ENCODE data around the gene PSRC1. TPM values are rescaled to one million over a fixed set of nuclear protein-coding genes. Genes with fewer than 3 reads are reported as not detected.

PSRC1 gene
- total RNA-seq, 1 donor from 2014 or later = 8.2 TPM

DNA sequence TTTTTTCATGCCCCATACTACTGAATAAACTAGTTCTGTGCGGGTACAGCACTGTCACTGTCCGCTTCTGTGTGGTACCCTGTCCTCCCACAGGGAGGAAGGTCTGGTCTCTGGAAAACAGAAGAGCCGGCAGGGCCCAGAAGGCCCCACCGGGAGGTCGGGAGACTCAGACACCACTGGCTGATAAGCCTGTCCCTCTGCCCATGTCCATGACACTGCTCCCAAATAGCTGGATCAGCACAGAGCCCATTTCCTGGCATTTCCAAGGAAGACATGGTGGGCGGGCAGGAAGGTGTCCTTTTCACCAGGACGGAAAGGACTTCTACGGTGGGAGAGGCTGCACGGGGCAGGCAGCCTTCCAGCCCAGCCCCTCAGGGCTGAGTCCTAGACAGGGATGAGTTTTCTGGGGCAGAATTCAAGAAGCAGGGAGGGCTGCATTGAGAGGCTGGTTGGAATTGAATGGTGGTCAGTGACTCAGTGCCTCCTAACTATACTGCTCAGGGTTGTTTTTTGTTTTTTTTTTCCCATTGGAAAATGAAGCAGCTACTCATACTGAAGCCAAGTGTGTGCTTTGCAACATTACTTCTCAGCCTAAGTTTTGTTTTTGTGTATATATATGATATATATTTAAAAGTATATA lies 7.1 kb downstream of the PSRC1 start:
- TF ChIP-seq, protein P1, sequence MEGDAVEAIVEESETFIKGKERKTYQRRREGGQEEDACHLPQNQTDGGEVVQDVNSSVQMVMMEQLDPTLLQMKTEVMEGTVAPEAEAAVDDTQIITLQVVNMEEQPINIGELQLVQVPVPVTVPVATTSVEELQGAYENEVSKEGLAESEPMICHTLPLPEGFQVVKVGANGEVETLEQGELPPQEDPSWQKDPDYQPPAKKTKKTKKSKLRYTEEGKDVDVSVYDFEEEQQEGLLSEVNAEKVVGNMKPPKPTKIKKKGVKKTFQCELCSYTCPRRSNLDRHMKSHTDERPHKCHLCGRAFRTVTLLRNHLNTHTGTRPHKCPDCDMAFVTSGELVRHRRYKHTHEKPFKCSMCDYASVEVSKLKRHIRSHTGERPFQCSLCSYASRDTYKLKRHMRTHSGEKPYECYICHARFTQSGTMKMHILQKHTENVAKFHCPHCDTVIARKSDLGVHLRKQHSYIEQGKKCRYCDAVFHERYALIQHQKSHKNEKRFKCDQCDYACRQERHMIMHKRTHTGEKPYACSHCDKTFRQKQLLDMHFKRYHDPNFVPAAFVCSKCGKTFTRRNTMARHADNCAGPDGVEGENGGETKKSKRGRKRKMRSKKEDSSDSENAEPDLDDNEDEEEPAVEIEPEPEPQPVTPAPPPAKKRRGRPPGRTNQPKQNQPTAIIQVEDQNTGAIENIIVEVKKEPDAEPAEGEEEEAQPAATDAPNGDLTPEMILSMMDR (IDR thresholded peaks at IDR 0.05; ENCODE audit: insufficient read depth, low read length, poor library complexity, severe bottlenecking) = no peak
- Histone ChIP-seq H3K4me3 (ENCODE audit: low read depth, low read length) (no peak overlapping the region), H3K27me3 (ENCODE audit: control insufficient read depth, insufficient read depth, low read length) (no peaks in the 10 kb centered on the region), H3K36me3 (ENCODE audit: control insufficient read depth, insufficient read depth, low read length) (peaks cover 4% of the 10 kb centered on the region)
- peak; percentile 60 for DNase-seq (ENCODE audit: low read depth)

GRCh38 chr1:109274533-109275476 lies 8.1 kb downstream of the PSRC1 start:
- DNase-seq (ENCODE audit: low read depth) = peak; percentile 79
- no peaks in the 10 kb centered on the region for H3K27me3 ChIP-seq (ENCODE audit: control insufficient read depth, insufficient read depth, low read length)
- peak overlapping the region; percentile 3 for H3K4me3 ChIP-seq (ENCODE audit: low read depth, low read length)
- peaks cover 4% of the 10 kb centered on the region for H3K36me3 ChIP-seq (ENCODE audit: control insufficient read depth, insufficient read depth, low read length)
- TF ChIP-seq, protein P1 (IDR thresholded peaks at IDR 0.05; ENCODE audit: insufficient read depth, low read length, poor library complexity, severe bottlenecking) = no peak

DNA sequence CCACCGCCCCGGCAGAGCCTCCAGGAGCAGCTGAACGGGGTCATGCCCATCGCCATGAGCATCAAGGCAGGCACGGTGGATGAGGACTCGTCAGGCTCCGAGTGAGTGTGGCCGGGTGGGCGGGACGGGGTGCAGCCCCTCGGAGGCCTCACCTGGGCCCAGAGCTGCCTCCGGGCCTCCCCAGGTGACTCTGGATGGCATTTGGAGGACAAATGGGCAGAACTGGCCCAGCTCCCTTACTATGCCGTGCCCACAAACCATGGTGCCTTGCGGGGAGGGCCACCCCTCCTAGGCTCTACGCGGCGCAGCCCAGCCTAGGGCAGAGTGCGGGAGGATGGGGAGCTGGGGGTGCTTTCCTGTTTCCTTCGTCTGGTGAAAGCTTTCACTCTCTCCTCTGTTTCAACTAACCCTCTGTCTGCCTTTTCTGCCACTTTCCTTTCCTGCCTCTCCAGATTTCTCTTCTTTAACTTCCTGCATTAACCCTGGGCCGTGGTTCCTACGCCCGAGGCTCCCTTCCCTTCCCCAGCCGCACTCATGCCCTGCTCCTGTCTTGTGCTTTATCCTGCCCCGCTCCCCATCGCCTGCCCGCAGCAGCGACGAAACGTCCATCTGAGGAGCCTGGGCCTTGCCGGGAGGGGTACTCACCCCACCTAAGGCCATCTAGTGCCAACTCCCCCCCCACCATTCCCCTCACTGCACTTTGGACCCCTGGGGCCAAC lies 9.2 kb downstream of the PSRC1 start:
- Histone ChIP-seq H3K4me3 (ENCODE audit: low read depth, low read length) (peak overlapping the region; percentile 4), H3K27me3 (ENCODE audit: control insufficient read depth, insufficient read depth, low read length) (no peaks in the 10 kb centered on the region), H3K36me3 (ENCODE audit: control insufficient read depth, insufficient read depth, low read length) (peaks cover 5% of the 10 kb centered on the region)
- TF ChIP-seq, protein P1 (IDR thresholded peaks at IDR 0.05; ENCODE audit: insufficient read depth, low read length, poor library complexity, severe bottlenecking) = no peak
- DNase-seq (ENCODE audit: low read depth) = no peak

DNA sequence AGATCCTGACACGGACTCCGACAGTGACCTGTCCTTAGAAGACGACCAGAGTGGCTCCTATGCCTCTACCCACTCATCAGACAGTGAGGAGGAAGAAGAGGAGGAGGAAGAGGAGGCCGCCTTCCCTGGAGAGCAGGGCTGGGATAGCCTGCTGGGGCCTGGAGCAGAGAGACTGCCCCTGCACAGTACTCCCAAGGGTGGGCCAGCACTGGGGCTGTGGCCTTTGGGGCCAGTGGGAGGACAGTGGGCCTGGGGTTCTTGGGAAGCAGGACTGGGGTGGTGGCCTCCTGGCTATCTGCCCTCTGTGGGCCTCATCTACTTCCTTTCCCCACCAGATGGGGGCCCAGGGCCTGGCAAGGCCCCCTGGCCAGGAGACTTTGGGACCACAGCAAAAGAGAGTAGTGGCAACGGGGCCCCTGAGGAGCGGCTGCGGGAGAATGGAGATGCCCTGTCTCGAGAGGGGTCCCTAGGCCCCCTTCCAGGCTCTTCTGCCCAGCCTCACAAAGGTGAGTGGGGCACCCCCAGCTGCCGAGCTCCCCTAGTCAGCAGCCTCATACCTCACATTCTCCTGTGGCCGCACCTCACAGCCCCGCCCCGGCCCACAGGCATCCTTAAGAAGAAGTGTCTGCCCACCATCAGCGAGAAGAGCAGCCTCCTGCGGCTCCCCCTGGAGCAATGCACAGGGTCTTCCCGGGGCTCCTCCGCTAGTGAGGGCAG lies 10.0 kb downstream of the PSRC1 start:
- TF ChIP-seq, protein P1 (IDR thresholded peaks at IDR 0.05; ENCODE audit: insufficient read depth, low read length, poor library complexity, severe bottlenecking) = no peak
- peaks cover 5% of the 10 kb centered on the region for H3K36me3 ChIP-seq (ENCODE audit: control insufficient read depth, insufficient read depth, low read length)
- H3K27me3 ChIP-seq (ENCODE audit: control insufficient read depth, insufficient read depth, low read length) = no peaks in the 10 kb centered on the region
- no peak for DNase-seq (ENCODE audit: low read depth)
- no peak overlapping the region for H3K4me3 ChIP-seq (ENCODE audit: low read depth, low read length)

DNA sequence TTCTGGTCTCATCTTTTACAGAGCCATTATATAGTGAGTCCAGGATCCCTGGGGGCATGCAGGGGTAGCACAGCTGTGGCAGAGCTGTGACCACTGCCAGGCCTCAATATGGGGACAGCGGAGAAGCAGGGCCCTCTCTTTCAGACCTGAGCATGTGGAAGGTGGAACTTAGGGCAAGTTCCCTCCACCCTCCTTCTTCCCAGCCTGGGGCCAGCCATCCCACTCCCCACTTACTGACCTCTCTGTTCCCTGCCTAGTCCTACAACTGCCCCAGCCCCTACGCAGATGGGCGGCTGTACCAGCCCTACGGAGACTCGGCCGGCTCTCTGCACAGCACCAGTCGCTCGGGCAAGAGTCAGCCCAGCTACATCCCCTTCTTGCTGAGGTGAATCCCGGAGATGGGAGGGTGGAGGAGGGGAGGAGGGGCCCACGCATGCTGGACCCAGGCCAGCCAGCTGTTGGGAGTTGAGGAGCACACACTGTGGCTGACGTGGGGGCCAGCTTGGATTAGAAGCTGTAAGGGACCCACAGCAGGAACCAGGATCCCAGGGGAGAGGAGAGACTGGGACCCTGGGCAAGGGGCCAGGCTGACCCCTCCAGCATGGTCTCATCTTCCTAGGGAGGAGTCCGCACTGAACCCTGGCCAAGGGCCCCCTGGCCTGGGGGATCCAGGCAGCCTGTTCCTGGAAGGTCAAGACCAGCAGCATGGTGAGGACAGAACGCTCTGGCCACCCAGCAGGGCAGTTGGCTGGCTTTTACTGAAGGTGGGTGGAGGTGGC lies 10.7 kb downstream of the PSRC1 start:
- Histone ChIP-seq H3K36me3 (ENCODE audit: control insufficient read depth, insufficient read depth, low read length) (peaks cover 5% of the 10 kb centered on the region), H3K27me3 (ENCODE audit: control insufficient read depth, insufficient read depth, low read length) (no peaks in the 10 kb centered on the region), H3K4me3 (ENCODE audit: low read depth, low read length) (no peak overlapping the region)
- TF ChIP-seq, protein P1 (IDR thresholded peaks at IDR 0.05; ENCODE audit: insufficient read depth, low read length, poor library complexity, severe bottlenecking) = no peak
- DNase-seq (ENCODE audit: low read depth) = no peak
